Hepatocyte (in vitro differentiated cells): Measurements from ENCODE around the gene ZIC1. TPM values are rescaled to one million over a fixed set of nuclear protein-coding genes. Genes with fewer than 3 reads are reported as not detected.

Experiments used
- DNase-seq: peaks from one replicate; pipeline ENCODE4 v3.0.0-alpha.2; 2016; ENCODE audit warnings: low spot score
- H2AFZ ChIP-seq: fragments of 200-600 bp; sonication (generic); 2 replicates; pipeline ENCODE4 v1.6.0; 2016; ENCODE audit warnings: antibody characterized with exemption, mild to moderate bottlenecking
- H3K27ac ChIP-seq: fragments of 200-600 bp; sonication (generic); 2 replicates; pipeline ENCODE4 v1.5.1; 2016; ENCODE audit warnings: mild to moderate bottlenecking
- H3K27me3 ChIP-seq: fragments of 200-600 bp; sonication (generic); 2 replicates; pipeline ENCODE4 v1.6.1; 2016
- H3K36me3 ChIP-seq: fragments of 200-600 bp; sonication (generic); replicated peaks from 2 replicates; pipeline ENCODE4 v1.5.1; 2016; ENCODE audit warnings: low read depth; ENCODE audit not compliant: insufficient read depth
- H3K4me1 ChIP-seq: fragments of 200-600 bp; sonication (generic); 2 replicates; pipeline ENCODE4 v1.5.1; 2016; ENCODE audit warnings: mild to moderate bottlenecking, moderate library complexity; ENCODE audit not compliant: insufficient read depth
- H3K4me2 ChIP-seq: fragments of 200-600 bp; sonication (generic); 2 replicates; pipeline ENCODE4 v1.6.0; 2016
- H3K4me3 ChIP-seq: fragments of 200-600 bp; sonication (generic); 2 replicates; pipeline ENCODE4 v1.5.1; 2016; ENCODE audit warnings: mild to moderate bottlenecking
- H3K79me2 ChIP-seq: fragments of 200-600 bp; sonication (generic); 2 replicates; pipeline ENCODE4 v1.6.0; 2017; ENCODE audit warnings: mild to moderate bottlenecking
- H3K9me2 ChIP-seq: fragments of 200-600 bp; sonication (generic); replicated peaks from 2 replicates; pipeline ENCODE4 v1.6.0; 2017; ENCODE audit warnings: mild to moderate bottlenecking; ENCODE audit not compliant: insufficient read depth
- H3K9me3 ChIP-seq: fragments of 200-600 bp; sonication (generic); 2 replicates; pipeline ENCODE4 v1.5.1; 2016; ENCODE audit warnings: low read depth, mild to moderate bottlenecking
- H4K20me1 ChIP-seq: fragments of 200-600 bp; sonication (generic); 2 replicates; pipeline ENCODE4 v1.6.0; 2016; ENCODE audit warnings: mild to moderate bottlenecking; ENCODE audit not compliant: insufficient read depth, poor library complexity, severe bottlenecking
- EZH2 ChIP-seq: fragments of 200-600 bp; sonication (generic); IDR thresholded peaks from 2 replicates; pipeline ENCODE4 v1.6.1; 2016; ENCODE audit warnings: antibody characterized with exemption, mild to moderate bottlenecking, borderline replicate concordance
- EZH2phosphoT487 ChIP-seq: fragments of 200-600 bp; sonication (generic); IDR thresholded peaks from one replicate; pipeline ENCODE4 v1.6.1; 2018; ENCODE audit warnings: antibody characterized with exemption, mild to moderate bottlenecking, low read depth, moderate library complexity; ENCODE audit not compliant: unreplicated experiment, severe bottlenecking
- WGBS: methylation state at CpG from one replicate; pipeline ENCODE4 v1.1.6; 2016; ENCODE audit warnings: low lambda C conversion rate; ENCODE audit errors: missing lambda C conversion rate; 5-methylcytosine and 5-hydroxymethylcytosine counted together
- polyA plus RNA-seq: library from polyadenylated mRNA; unstranded; fragments of >200 nt; fragmentation: Nextera tagmentation; extraction: Ambion mirVana; gene quantifications from 2 replicates; pipeline ENCODE4 v1.2.1, GENCODE V29; 2016
- total RNA-seq: library from RNA; depleted of rRNA; stranded (reverse); fragments of >200 nt; gene quantifications from 2 replicates; pipeline ENCODE4 v1.2.3, GENCODE V29; 2014
- TF ChIP-seq, protein P1 (sequence below): fragments of 200-600 bp; sonication (generic); IDR thresholded peaks from 2 replicates; pipeline ENCODE4 v1.5.1; 2016; ENCODE audit warnings: antibody characterized with exemption, mild to moderate bottlenecking; ENCODE audit not compliant: poor library complexity

Gene ZIC1
- total and polyA plus RNA-seq, 2 experiments from 2014 or later: 0.10 TPM; not detected in 1

DNA sequence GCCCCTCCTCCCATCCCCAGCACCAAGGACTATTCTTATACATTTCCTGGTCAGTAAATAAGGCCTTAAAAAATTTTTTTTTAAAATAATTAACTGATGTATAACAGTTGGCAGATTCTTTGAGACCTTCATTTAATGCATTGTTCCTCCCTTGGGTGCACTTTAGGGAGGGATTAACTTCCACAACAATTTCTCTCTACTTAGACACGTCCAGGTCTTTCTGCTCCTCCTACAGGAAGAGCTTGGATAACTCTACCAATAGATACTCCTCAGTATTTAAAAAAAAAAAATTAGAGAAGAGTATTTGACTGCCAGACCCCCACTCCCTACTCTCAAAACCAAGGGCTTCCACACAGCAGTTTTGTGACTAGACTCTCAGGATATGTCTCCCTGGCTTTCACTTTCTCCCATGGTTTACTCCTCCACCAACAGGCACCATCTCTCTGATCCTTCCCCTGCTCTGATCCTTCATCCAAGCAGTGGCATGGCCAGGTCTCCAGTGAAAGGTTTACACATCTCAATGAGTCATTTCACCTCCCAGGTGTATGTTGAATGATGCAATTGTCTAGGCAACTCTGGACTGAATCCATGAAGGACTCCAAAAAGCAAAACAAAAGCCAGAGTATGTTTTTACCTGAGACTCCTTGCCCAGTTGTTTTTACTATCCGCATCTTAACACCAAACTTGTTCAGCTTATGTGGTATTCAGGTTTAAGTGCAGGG is 10.2 kb upstream of the ZIC1 start:
- H4K20me1 ChIP-seq: no peaks in the 10 kb centered on the region
- H3K27me3 ChIP-seq: peaks cover 100% of the 10 kb centered on the region
- H2AFZ ChIP-seq: no peak overlapping the region
- no peak for DNase-seq
- no peaks in the 10 kb centered on the region for H3K9me2 ChIP-seq
- H3K4me2 ChIP-seq: no peak overlapping the region
- no peaks in the 10 kb centered on the region for H3K36me3 ChIP-seq
- no peaks in the 10 kb centered on the region for H3K4me1 ChIP-seq
- H3K79me2 ChIP-seq: no peaks in the 10 kb centered on the region
- no peak overlapping the region for H3K4me3 ChIP-seq
- peak; percentile 27 for TF ChIP-seq EZH2phosphoT487
- TF ChIP-seq, protein P1, sequence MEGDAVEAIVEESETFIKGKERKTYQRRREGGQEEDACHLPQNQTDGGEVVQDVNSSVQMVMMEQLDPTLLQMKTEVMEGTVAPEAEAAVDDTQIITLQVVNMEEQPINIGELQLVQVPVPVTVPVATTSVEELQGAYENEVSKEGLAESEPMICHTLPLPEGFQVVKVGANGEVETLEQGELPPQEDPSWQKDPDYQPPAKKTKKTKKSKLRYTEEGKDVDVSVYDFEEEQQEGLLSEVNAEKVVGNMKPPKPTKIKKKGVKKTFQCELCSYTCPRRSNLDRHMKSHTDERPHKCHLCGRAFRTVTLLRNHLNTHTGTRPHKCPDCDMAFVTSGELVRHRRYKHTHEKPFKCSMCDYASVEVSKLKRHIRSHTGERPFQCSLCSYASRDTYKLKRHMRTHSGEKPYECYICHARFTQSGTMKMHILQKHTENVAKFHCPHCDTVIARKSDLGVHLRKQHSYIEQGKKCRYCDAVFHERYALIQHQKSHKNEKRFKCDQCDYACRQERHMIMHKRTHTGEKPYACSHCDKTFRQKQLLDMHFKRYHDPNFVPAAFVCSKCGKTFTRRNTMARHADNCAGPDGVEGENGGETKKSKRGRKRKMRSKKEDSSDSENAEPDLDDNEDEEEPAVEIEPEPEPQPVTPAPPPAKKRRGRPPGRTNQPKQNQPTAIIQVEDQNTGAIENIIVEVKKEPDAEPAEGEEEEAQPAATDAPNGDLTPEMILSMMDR: no peak
- no peak for TF ChIP-seq EZH2
- H3K9me3 ChIP-seq: no peaks in the 10 kb centered on the region
- no peak overlapping the region for H3K27ac ChIP-seq
- WGBS: 47% methylated on average over 2 of the region's 2 CpGs

DNA sequence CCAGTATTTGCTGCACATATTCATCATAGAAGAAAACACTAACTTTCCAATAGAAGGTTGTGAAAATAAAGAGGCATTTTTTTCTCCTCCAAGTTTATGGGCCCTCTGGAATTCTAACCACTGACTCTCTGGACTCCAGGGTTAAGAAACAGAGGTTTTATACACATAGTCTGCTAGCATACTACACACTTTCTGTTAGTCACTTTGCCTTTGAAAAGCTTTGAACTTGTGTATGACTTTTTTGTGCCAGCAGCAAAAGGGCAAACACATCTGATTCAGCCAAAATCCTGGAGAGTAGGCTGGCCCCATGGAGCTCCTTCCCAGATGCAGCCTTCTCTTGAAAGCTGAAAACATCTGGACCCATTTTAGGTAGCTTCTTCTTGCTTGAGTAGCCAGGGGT is 9.1 kb upstream of the ZIC1 start:
- H3K4me3 ChIP-seq: no peak overlapping the region
- no peaks in the 10 kb centered on the region for H3K79me2 ChIP-seq
- H3K9me3 ChIP-seq: no peaks in the 10 kb centered on the region
- peaks cover 100% of the 10 kb centered on the region for H3K27me3 ChIP-seq
- no peak overlapping the region for H2AFZ ChIP-seq
- no peak overlapping the region for H3K27ac ChIP-seq
- TF ChIP-seq EZH2phosphoT487: no peak
- no peak for TF ChIP-seq EZH2
- TF ChIP-seq, protein P1: no peak
- H3K4me1 ChIP-seq: no peaks in the 10 kb centered on the region
- H4K20me1 ChIP-seq: no peaks in the 10 kb centered on the region
- DNase-seq: no peak
- no peak overlapping the region for H3K4me2 ChIP-seq
- no peaks in the 10 kb centered on the region for H3K36me3 ChIP-seq
- no peaks in the 10 kb centered on the region for H3K9me2 ChIP-seq

DNA sequence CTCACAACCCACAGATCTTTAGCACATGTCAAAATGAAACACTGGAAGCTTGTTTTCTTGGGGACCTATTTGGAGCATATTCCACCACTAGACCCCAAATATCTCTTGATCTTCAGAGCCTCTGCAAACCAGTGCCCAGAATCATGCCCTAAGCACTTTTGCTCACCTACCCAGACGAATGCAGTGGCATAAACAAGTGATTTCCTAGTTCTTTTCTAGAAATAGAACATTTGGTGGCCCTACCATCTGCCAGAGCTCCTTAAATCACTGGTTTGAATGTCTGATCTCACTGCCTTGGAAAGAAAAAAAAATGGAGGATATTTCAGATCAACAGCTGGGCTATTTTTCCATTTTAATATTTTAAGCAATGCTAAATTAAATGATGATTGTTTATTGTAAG is 8.2 kb upstream of the ZIC1 start:
- H3K27me3 ChIP-seq: peaks cover 100% of the 10 kb centered on the region
- no peak for DNase-seq
- no peaks in the 10 kb centered on the region for H3K9me2 ChIP-seq
- no peak for TF ChIP-seq EZH2phosphoT487
- TF ChIP-seq, protein P1: no peak
- TF ChIP-seq EZH2: no peak
- no peak overlapping the region for H3K4me3 ChIP-seq
- no peaks in the 10 kb centered on the region for H3K9me3 ChIP-seq
- H3K4me2 ChIP-seq: no peak overlapping the region
- 33% methylated on average over 1 of the region's 1 CpG for WGBS
- no peak overlapping the region for H3K27ac ChIP-seq
- H3K4me1 ChIP-seq: no peaks in the 10 kb centered on the region
- H4K20me1 ChIP-seq: no peaks in the 10 kb centered on the region
- no peaks in the 10 kb centered on the region for H3K36me3 ChIP-seq
- H3K79me2 ChIP-seq: no peaks in the 10 kb centered on the region
- no peak overlapping the region for H2AFZ ChIP-seq
